K562 (cell line): Measurements from ENCODE around the gene ME3. TPM values are rescaled to one million over a fixed set of nuclear protein-coding genes. Genes with fewer than 3 reads are reported as not detected.

Source experiments
- ATAC-seq: fragments of 200-7000 bp; cut with Tn5 transposase; 3 replicates; pipeline ENCODE4 v1.9.1; 2020; ENCODE audit warnings: moderate library complexity
- BruUV-seq: library from RNA; stranded (reverse); fragments of 400-500 nt; replicated peaks from 2 replicates; lab custom pipeline; 2021; lab: Mats Ljungman, UMichigan
- CTCF ChIA-PET: fragments of 300-600 bp; formaldehyde crosslinking; extraction: SDS; loops from one replicate; lab custom pipeline; 2021; ENCODE audit warnings: low intra/inter-chr PET ratio; lab: Yijun Ruan, JAX
- POLR2A ChIA-PET: fragments of 300-600, 350-650 bp; sonication (Branson Sonifier 250); formaldehyde crosslinking; extraction: SDS; loops from one replicate; lab custom pipeline; 2021; ENCODE audit warnings: antibody characterized with exemption, inconsistent platforms; lab: Yijun Ruan, JAX
- DNase-seq, 4 experiments: peaks; one replicate each; pipeline versions ENCODE4 v3.0.0 to v3.0.0-alpha.2; 2011 to 2018; ENCODE audit warnings: low spot score in 3 of 4, mixed read lengths in 3 of 4; ENCODE audit errors: extremely low read depth in 1 of 4
- FAIRE-seq: peaks from 2 replicates; lab custom pipeline; 2011; peaks lifted over from hg19 to GRCh38; lab: Jason Lieb, UNC
- H2AFZ ChIP-seq: 2 replicates; pipeline ENCODE4 v1.6.0; 2011; ENCODE audit warnings: low read depth, low read length, control low read depth, inconsistent platforms
- H3K27ac ChIP-seq: fragments of 200-600 bp; 3 replicates; pipeline ENCODE4 v1.8.0; 2011; ENCODE audit warnings: low read depth, mild to moderate bottlenecking, control low read depth, inconsistent platforms, low read length, moderate library complexity, mixed read lengths; ENCODE audit errors: extremely low read depth
- H3K27me3 ChIP-seq, 2 experiments: fragments of 300-600 bp in 1 of 2; 2 replicates in 1 of 2; 3 replicates in 1 of 2; pipeline versions ENCODE4 v1.6.0 to v1.8.0; 2011; ENCODE audit warnings: inconsistent platforms in 2 of 2, low read length in 2 of 2, mild to moderate bottlenecking in 1 of 2, mixed read lengths in 1 of 2, moderate library complexity in 1 of 2; ENCODE audit not compliant: control insufficient read depth in 2 of 2, insufficient read depth in 2 of 2
- H3K36me3 ChIP-seq: fragments of 300-600 bp; 3 replicates; pipeline ENCODE4 v1.8.0; 2011; ENCODE audit warnings: mild to moderate bottlenecking, low read length, inconsistent platforms; ENCODE audit not compliant: control insufficient read depth, insufficient read depth
- H3K4me1 ChIP-seq, 2 experiments: fragments of 200-600 bp in 1 of 2; replicated peaks in 1 of 2; 2 replicates in 1 of 2; 3 replicates in 1 of 2; pipeline versions ENCODE4 v1.5.1 to v1.8.0; 2011; ENCODE audit warnings: inconsistent platforms in 2 of 2, low read length in 2 of 2, mild to moderate bottlenecking in 1 of 2, mixed read lengths in 1 of 2, moderate library complexity in 1 of 2; ENCODE audit not compliant: control insufficient read depth in 2 of 2, insufficient read depth in 2 of 2
- H3K4me2 ChIP-seq: 2 replicates; pipeline ENCODE4 v1.6.1; 2011; ENCODE audit warnings: low read length, control low read depth, inconsistent platforms, mixed read lengths; ENCODE audit not compliant: insufficient read depth
- H3K4me3 ChIP-seq: fragments of 200-600 bp; sonication (generic), shearing (Covaris generic); 2 replicates; pipeline ENCODE4 v1.5.1; 2016; ENCODE audit warnings: control low read depth, inconsistent platforms
- H3K79me2 ChIP-seq: fragments of 200-600 bp; 3 replicates; pipeline ENCODE4 v1.8.0; 2011; ENCODE audit warnings: low read length, inconsistent platforms; ENCODE audit not compliant: control insufficient read depth, insufficient read depth
- H3K9ac ChIP-seq, 2 experiments: 2 replicates each; pipeline versions ENCODE4 v1.6.0 to v1.6.1; 2011; ENCODE audit warnings: low read depth in 2 of 2, low read length in 2 of 2, control low read depth in 1 of 2, inconsistent platforms in 1 of 2, mild to moderate bottlenecking in 1 of 2, mixed read lengths in 1 of 2; ENCODE audit not compliant: insufficient read depth in 1 of 2
- H3K9me1 ChIP-seq: one replicate; pipeline ENCODE4 v1.6.0; 2011; ENCODE audit warnings: inconsistent platforms, mild to moderate bottlenecking, low read length, moderate library complexity; ENCODE audit not compliant: control insufficient read depth, insufficient read depth
- H3K9me3 ChIP-seq: replicated peaks from 2 replicates; pipeline ENCODE4 v1.5.1; 2011; ENCODE audit warnings: low read depth, low read length, inconsistent platforms; ENCODE audit not compliant: control insufficient read depth, insufficient read depth
- H4K20me1 ChIP-seq: replicated peaks from 2 replicates; pipeline ENCODE4 v1.6.1; 2011; ENCODE audit warnings: low read length, inconsistent platforms, mixed read lengths; ENCODE audit not compliant: control insufficient read depth, insufficient read depth
- ATF1 ChIP-seq, 2 experiments: fragments of 450-650 bp in 1 of 2; IDR thresholded peaks; 2 replicates each; pipeline ENCODE4 v1.6.1; 2016; ENCODE audit warnings: missing compliant biosample characterization in 1 of 2, missing genetic modification characterization in 1 of 2
- FOXK1 ChIP-seq: sonication (generic); formaldehyde crosslinking; IDR thresholded peaks from 2 replicates; pipeline ENCODE4 v1.8.0; 2022; ENCODE audit warnings: missing genetic modification reagents, mild to moderate bottlenecking, borderline replicate concordance
- KLF10 ChIP-seq: fragments of 250-450 bp; sonication (Bioruptor Pico); IDR thresholded peaks from 2 replicates; pipeline ENCODE4 v1.6.1; 2021; ENCODE audit warnings: matching md5 sums
- MCM7 ChIP-seq, 2 experiments: fragments of 450-650 bp; IDR thresholded peaks; 2 replicates each; pipeline ENCODE4 v1.6.1; 2016 to 2018
- RCOR1 ChIP-seq, 2 experiments: IDR thresholded peaks; 2 replicates each; pipeline ENCODE4 v1.6.1; 2012; ENCODE audit warnings: low read depth in 2 of 2, low read length in 2 of 2, borderline replicate concordance in 1 of 2, improper control_type of control experiment in 1 of 2
- SMAD3 ChIP-seq: fragments of 450-650 bp; formaldehyde crosslinking; conservative IDR thresholded peaks from 2 replicates; pipeline ENCODE4 v1.4.0; 2020; ENCODE audit warnings: mild to moderate bottlenecking
- SMARCA5 ChIP-seq: fragments of 450-650 bp; IDR thresholded peaks from 2 replicates; pipeline ENCODE4 v1.6.1; 2016
- SRSF1 ChIP-seq: fragments of 200-400 bp; formaldehyde crosslinking; IDR thresholded peaks from 2 replicates; pipeline ENCODE4 v1.6.1; 2017; ENCODE audit warnings: mild to moderate bottlenecking, low read depth, low read length, moderate library complexity
- TAF9B ChIP-seq: fragments of 450-650 bp; IDR thresholded peaks from 2 replicates; pipeline ENCODE4 v1.6.1; 2018; ENCODE audit warnings: mild to moderate bottlenecking; ENCODE audit not compliant: partially characterized antibody
- TCFL5 ChIP-seq: fragments of 250-450 bp; sonication (Bioruptor Pico); conservative IDR thresholded peaks from 2 replicates; pipeline ENCODE4 v1.6.1; 2021; ENCODE audit warnings: mild to moderate bottlenecking, moderate library complexity, matching md5 sums
- ZBTB8A ChIP-seq: fragments of 450-650 bp; IDR thresholded peaks from 2 replicates; pipeline ENCODE4 v1.6.1; 2018; ENCODE audit warnings: mild to moderate bottlenecking, moderate library complexity; ENCODE audit not compliant: partially characterized antibody
- ZFP30 ChIP-seq: fragments of 250-450 bp; sonication (Bioruptor Pico); IDR thresholded peaks from 2 replicates; pipeline ENCODE4 v1.8.0; 2022; ENCODE audit warnings: moderate library complexity, mild to moderate bottlenecking, inconsistent platforms, borderline replicate concordance
- ZFP36 ChIP-seq: fragments of 150-350 bp; IDR thresholded peaks from 2 replicates; pipeline ENCODE4 v1.6.1; 2018; ENCODE audit warnings: low read length, low read depth; ENCODE audit not compliant: partially characterized antibody
- ZNF212 ChIP-seq: fragments of 450-650 bp; formaldehyde crosslinking; IDR thresholded peaks from 2 replicates; pipeline ENCODE4 v1.4.0; 2020; ENCODE audit warnings: mild to moderate bottlenecking
- ZNF354B ChIP-seq: fragments of 250-450 bp; sonication (Bioruptor Pico); IDR thresholded peaks from 2 replicates; pipeline ENCODE4 v1.4.0; 2020
- ZNF584 ChIP-seq: fragments of 200-800 bp; sonication (Bioruptor generic); IDR thresholded peaks from 2 replicates; pipeline ENCODE4 v1.6.1; 2016; ENCODE audit warnings: low read depth, mild to moderate bottlenecking, missing genetic modification characterization, missing compliant biosample characterization
- ZNF766 ChIP-seq: fragments of 200-800 bp; sonication (Bioruptor generic); conservative IDR thresholded peaks from 2 replicates; pipeline ENCODE4 v1.6.1; 2016; ENCODE audit warnings: missing genetic modification characterization, missing compliant biosample characterization
- WGBS: fragments of 100-300 bp; shearing (Covaris generic); methylation state at CpG from one replicate; pipeline ENCODE4 v1.1.6; 2016; ENCODE audit warnings: low coverage, mixed read lengths; ENCODE audit not compliant: insufficient coverage; ENCODE audit errors: missing lambda C conversion rate; 5-methylcytosine and 5-hydroxymethylcytosine counted together
- in situ Hi-C: fragments of 300-500 bp; cut with MboI; formaldehyde crosslinking; loops from 4 replicates; pipeline ENCODE4 v1.15.0; 2018; ENCODE audit warnings: inconsistent platforms, mixed read lengths
- intact Hi-C: fragments of 100-400 bp; cut with micrococcal nuclease; formaldehyde crosslinking; loops from 2 replicates; pipeline ENCODE4 v1.14.2; 2022
- polyA plus RNA-seq, 8 experiments: library from polyadenylated mRNA; depleted of rRNA in 4 of 8; stranded (reverse) in 5 of 8; unstranded in 3 of 8; fragments of >200 nt; fragmentation: Nextera tagmentation in 2 of 8; fragmentation: Illumina TruSeq in 1 of 8; extraction: Ambion mirVana in 2 of 8; extraction: Trizol in 1 of 8; gene quantifications; 2 replicates each; pipeline versions ENCODE4 v1.2.1 to v1.2.3, GENCODE V29; 2011 to 2014; ENCODE audit warnings: inconsistent platforms in 1 of 8, missing spikeins in 1 of 8
- total RNA-seq, 7 experiments: library from RNA; depleted of rRNA in 6 of 7; stranded (reverse); fragments of >200 nt in 6 of 7; fragmentation: Illumina TruSeq in 2 of 7; extraction: Trizol in 2 of 7; gene quantifications; 2 replicates each; pipeline versions ENCODE4 v1.2.1 to v1.2.3, GENCODE V29; 2011 to 2021; ENCODE audit warnings: low replicate concordance in 1 of 7
- TF ChIP-seq, protein P1 (sequence below): fragments of 450-650 bp; IDR thresholded peaks from 2 replicates; pipeline ENCODE4 v1.6.1; 2016; ENCODE audit warnings: low read depth, mild to moderate bottlenecking, moderate library complexity
- TF ChIP-seq, protein P2 (sequence below), 2 experiments: IDR thresholded peaks; 2 replicates each; pipeline ENCODE4 v1.6.1; 2012; ENCODE audit warnings: improper control_type of control experiment in 2 of 2, low read depth in 2 of 2, low read length in 2 of 2, borderline replicate concordance in 1 of 2

Gene ME3
- total and polyA plus RNA-seq, 9 of the 15 experiments (the other 6 are each of a cell fraction or from before 2014, with no cell fraction given) = not detected

DNA sequence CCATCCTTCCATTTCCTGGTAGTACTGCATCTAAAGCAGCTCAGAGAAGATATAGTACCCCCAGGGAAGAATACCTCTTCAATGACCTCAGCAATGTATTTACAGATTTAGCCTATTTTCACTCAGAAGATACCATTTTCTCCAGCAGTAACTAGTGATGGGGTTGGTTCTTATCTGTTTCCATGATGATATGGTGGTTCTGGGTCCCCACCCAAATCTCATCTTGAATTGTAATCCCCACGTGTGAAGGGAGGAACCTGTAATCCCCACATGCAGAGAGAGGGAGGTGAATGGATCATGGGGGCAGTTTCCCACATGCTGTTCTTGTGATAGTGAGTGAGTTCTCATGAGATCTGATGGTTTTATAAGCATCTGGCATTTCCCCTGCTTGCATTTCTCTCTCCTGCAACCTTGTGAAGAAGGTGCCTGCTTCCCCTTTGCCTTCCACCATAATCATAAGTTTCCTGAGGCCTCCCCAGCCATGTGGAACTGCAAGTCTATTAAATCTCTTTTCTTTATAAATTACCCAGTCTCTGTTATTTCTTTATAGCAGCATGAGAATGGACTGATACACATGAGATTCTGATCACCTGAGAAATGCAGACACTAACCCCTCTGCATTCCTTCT lies 158.6 kb downstream of the ME3 start:
- ChIA-PET CTCF (no interaction called here), POLR2A (interaction anchor here (0.5 kb wide), 1 partner anchor 425 kb away, joined by 3 read pairs; no protein-coding TSS in a partner anchor)
- intact Hi-C loops (no loop called here), in situ Hi-C loops (no loop called here)
- FAIRE-seq (no peak), DNase-seq (no peak), ATAC-seq (no peak)
- no peaks in the 10 kb centered on the region for H3K36me3 ChIP-seq
- H3K79me2 ChIP-seq = no peaks in the 10 kb centered on the region
- no peaks in the 10 kb centered on the region for H3K27me3 ChIP-seq
- H3K4me2 ChIP-seq = no peak overlapping the region
- no peak overlapping the region for H3K4me3 ChIP-seq
- H2AFZ ChIP-seq = peak overlapping the region; percentile 2; the same call in 1 of the 2 replicates
- no peaks in the 10 kb centered on the region for H4K20me1 ChIP-seq
- H3K9me3 ChIP-seq = peaks cover 3% of the 10 kb centered on the region; the same call in 1 of the 2 replicates
- BruUV-seq = no TSS peak
- H3K9ac ChIP-seq = no peak overlapping the region
- no peaks in the 10 kb centered on the region for H3K9me1 ChIP-seq
- H3K4me1 ChIP-seq = peaks cover 0 to 32% of the 10 kb centered on the region in 2 experiments; a peak in 4 of 5 replicates
- 0% methylated on average over 1 of the region's 1 CpG for WGBS
- H3K27ac ChIP-seq = no peak overlapping the region
- TF ChIP-seq ATF1 (CRISPR knock-in tag; IDR thresholded peaks at IDR 0.05) (no peak), ATF1 (tag; IDR thresholded peaks at IDR 0.05) (no peak), ZNF354B (no peak), ZNF212 (no peak), SRSF1 (no peak), FOXK1 (CRISPR knock-in tag) (no peak), SMAD3 (CRISPR knock-in tag) (no peak), TAF9B (no peak), ZNF766 (CRISPR knock-in tag) (no peak), RCOR1 (IDR thresholded peaks at IDR 0.05; ENCODE audit: borderline replicate concordance in 1 of 2, low read depth in 2 of 2, low read length in 2 of 2) (no peak), KLF10 (CRISPR knock-in tag) (no peak), MCM7 (IDR thresholded peaks at IDR 0.05) (no peak), SMARCA5 (no peak), ZNF584 (CRISPR knock-in tag) (no peak), ZBTB8A (no peak), TCFL5 (CRISPR knock-in tag) (no peak), ZFP30 (CRISPR knock-in tag) (no peak), ZFP36 (no peak)
- TF ChIP-seq, protein P1, sequence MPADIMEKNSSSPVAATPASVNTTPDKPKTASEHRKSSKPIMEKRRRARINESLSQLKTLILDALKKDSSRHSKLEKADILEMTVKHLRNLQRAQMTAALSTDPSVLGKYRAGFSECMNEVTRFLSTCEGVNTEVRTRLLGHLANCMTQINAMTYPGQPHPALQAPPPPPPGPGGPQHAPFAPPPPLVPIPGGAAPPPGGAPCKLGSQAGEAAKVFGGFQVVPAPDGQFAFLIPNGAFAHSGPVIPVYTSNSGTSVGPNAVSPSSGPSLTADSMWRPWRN = no peak
- TF ChIP-seq, protein P2, sequence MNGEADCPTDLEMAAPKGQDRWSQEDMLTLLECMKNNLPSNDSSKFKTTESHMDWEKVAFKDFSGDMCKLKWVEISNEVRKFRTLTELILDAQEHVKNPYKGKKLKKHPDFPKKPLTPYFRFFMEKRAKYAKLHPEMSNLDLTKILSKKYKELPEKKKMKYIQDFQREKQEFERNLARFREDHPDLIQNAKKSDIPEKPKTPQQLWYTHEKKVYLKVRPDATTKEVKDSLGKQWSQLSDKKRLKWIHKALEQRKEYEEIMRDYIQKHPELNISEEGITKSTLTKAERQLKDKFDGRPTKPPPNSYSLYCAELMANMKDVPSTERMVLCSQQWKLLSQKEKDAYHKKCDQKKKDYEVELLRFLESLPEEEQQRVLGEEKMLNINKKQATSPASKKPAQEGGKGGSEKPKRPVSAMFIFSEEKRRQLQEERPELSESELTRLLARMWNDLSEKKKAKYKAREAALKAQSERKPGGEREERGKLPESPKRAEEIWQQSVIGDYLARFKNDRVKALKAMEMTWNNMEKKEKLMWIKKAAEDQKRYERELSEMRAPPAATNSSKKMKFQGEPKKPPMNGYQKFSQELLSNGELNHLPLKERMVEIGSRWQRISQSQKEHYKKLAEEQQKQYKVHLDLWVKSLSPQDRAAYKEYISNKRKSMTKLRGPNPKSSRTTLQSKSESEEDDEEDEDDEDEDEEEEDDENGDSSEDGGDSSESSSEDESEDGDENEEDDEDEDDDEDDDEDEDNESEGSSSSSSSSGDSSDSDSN (IDR thresholded peaks at IDR 0.05; ENCODE audit: borderline replicate concordance in 1 of 2, low read depth in 2 of 2, low read length in 2 of 2) = no peak
